Body of pancreas (tissue), 4 donors: ENCODE measurements around the gene ANKRA2. TPM values are rescaled to one million over a fixed set of nuclear protein-coding genes. Genes with fewer than 3 reads are reported as not detected.
"Not testable (repeated sequence)": the region's sequence is repeated elsewhere in the genome, so short reads cannot be mapped to it uniquely, and the experiment has no call there.

Experiments used
- ATAC-seq: fragments of 150-250 bp; one replicate; pipeline ENCODE4 v1.9.1; 2016
- DNase-seq, 4 donors: peaks; one replicate each; pipeline ENCODE4 v3.0.0-alpha.2; 2019
- H3K27ac ChIP-seq, 4 donors: fragments of 200-600 bp; sonication (generic); 1 replicate in 3 of 4; 2 replicates in 1 of 4; pipeline versions ENCODE4 v1.5.1 to v1.6.1; 2016 to 2019; ENCODE audit warnings: mild to moderate bottlenecking in 1 of 4, mixed read lengths in 1 of 4, moderate library complexity in 1 of 4
- H3K27me3 ChIP-seq, 2 donors: fragments of 200-600 bp; sonication (generic); one replicate each; pipeline ENCODE4 v1.6.0; 2016; ENCODE audit warnings: mild to moderate bottlenecking in 1 of 2
- H3K36me3 ChIP-seq, 2 donors: fragments of 200-600 bp; sonication (generic); replicated peaks in 1 of 2; 2 replicates each; pipeline ENCODE4 v1.5.1; 2016; ENCODE audit warnings: low read depth in 2 of 2; ENCODE audit not compliant: insufficient read depth in 1 of 2
- H3K4me1 ChIP-seq: fragments of 200-600 bp; sonication (generic); one replicate; pipeline ENCODE4 v1.6.0; 2016
- H3K4me3 ChIP-seq, 2 donors: fragments of 200-600 bp; sonication (generic); 1 replicate in 1 of 2; 2 replicates in 1 of 2; pipeline ENCODE4 v1.5.1; 2016 to 2019
- H3K9me3 ChIP-seq, 3 donors: fragments of 200-600 bp; sonication (generic); 1 replicate in 2 of 3; 2 replicates in 1 of 3; pipeline ENCODE4 v1.5.1; 2016
- CTCF ChIP-seq, 7 experiments: fragments of 450-650 bp in 4 of 7; fragments of 200-600 bp in 3 of 7; sonication (generic) in 3 of 7; IDR thresholded peaks; one replicate each; pipeline ENCODE4 v1.5.1; 2016 to 2019; ENCODE audit warnings: antibody characterized with exemption in 7 of 7
- POLR2A ChIP-seq, 3 donors: fragments of 450-650 bp; IDR thresholded peaks; one replicate each; pipeline ENCODE4 v1.6.1; 2016; ENCODE audit warnings: antibody characterized with exemption in 3 of 3, mild to moderate bottlenecking in 2 of 3
- WGBS, 2 donors: methylation state at CpG; one replicate each; pipeline ENCODE4 v1.1.5; 2017; 5-methylcytosine and 5-hydroxymethylcytosine counted together
- intact Hi-C: fragments of 100-400 bp; cut with DNase I; formaldehyde crosslinking; loops from one replicate; pipeline ENCODE4 v1.15.1; 2023
- total RNA-seq, 2 donors: library from RNA; depleted of rRNA; stranded (reverse); fragments of >200 nt; gene quantifications; one replicate each; pipeline ENCODE4 v1.1.0, GENCODE V29; 2016

Gene ANKRA2
- total RNA-seq, 2 donors from 2014 or later, result 5.9 to 12.7 TPM

GRCh38 chr5:73519531-73520283, 45.7 kb downstream of the ANKRA2 start:
- H3K27me3 ChIP-seq, result no peaks in the 10 kb centered on the region
- DNase-seq (peak; percentile 69 to 81 (median 72)), ATAC-seq (peak; percentile 93)
- no peak overlapping the region for H3K27ac ChIP-seq
- intact Hi-C loops, result no loop called here
- WGBS, 2 donors, result 11 to 14% methylated on average over 13 to 16 of the region's 16 CpGs
- no peaks in the 10 kb centered on the region for H3K9me3 ChIP-seq
- H3K36me3 ChIP-seq, result no peaks in the 10 kb centered on the region
- H3K4me1 ChIP-seq, result peaks cover 9% of the 10 kb centered on the region
- H3K4me3 ChIP-seq, result no peak overlapping the region
- peak in 6 of 7 experiments; percentile 46 to 92 (median 83) for TF ChIP-seq CTCF (IDR thresholded peaks at IDR 0.05)
- no peak for TF ChIP-seq POLR2A (IDR thresholded peaks at IDR 0.05)

- Histone ChIP-seq H3K27ac (peak overlapping the region in 2 of 4 donors; percentile 21 to 74), H3K4me1 (peaks cover 9% of the 10 kb centered on the region), H3K4me3 (no peak overlapping the region), H3K9me3 (no peaks in the 10 kb centered on the region), H3K36me3 (no peaks in the 10 kb centered on the region), H3K27me3 (no peaks in the 10 kb centered on the region)
- DNase-seq (peak; percentile 54 to 75 (median 64)), ATAC-seq (peak; percentile 68)
- intact Hi-C loops, result no loop called here
- 10 to 22% methylated on average over 4 of the region's 4 CpGs for WGBS, 2 donors
- TF ChIP-seq POLR2A (IDR thresholded peaks at IDR 0.05), result no peak
- no peak for TF ChIP-seq CTCF (IDR thresholded peaks at IDR 0.05)
Observed at GRCh38 chr5:73515232-73515631, 50.2 kb downstream of the ANKRA2 start.

- DNase-seq (no peak), ATAC-seq (no peak)
- Histone ChIP-seq H3K9me3 (no peaks in the 10 kb centered on the region), H3K4me1 (peaks cover 9% of the 10 kb centered on the region), H3K4me3 (no peak overlapping the region), H3K27ac (no peak overlapping the region), H3K27me3 (no peaks in the 10 kb centered on the region), H3K36me3 (no peaks in the 10 kb centered on the region)
- TF ChIP-seq POLR2A (IDR thresholded peaks at IDR 0.05) (no peak), CTCF (IDR thresholded peaks at IDR 0.05) (no peak)
- WGBS, 2 donors, result 75% methylated on average over 2 of the region's 2 CpGs
- intact Hi-C loops, result no loop called here
Observed at GRCh38 chr5:73514418-73514817, 51.0 kb downstream of the ANKRA2 start.

- Histone ChIP-seq H3K36me3 (no peaks in the 10 kb centered on the region), H3K27ac (no peak overlapping the region), H3K9me3 (no peaks in the 10 kb centered on the region), H3K27me3 (no peaks in the 10 kb centered on the region), H3K4me3 (no peak overlapping the region), H3K4me1 (peaks cover 9% of the 10 kb centered on the region)
- WGBS, 2 donors, result 61 to 87% methylated on average over 3 of the region's 3 CpGs
- TF ChIP-seq CTCF (IDR thresholded peaks at IDR 0.05) (no peak), POLR2A (IDR thresholded peaks at IDR 0.05) (no peak)
- intact Hi-C loops, result no loop called here
- ATAC-seq (no peak), DNase-seq (no peak)
Observed at GRCh38 chr5:73513996-73514395, 51.4 kb downstream of the ANKRA2 start.

GRCh38 chr5:73508521-73508920, 56.9 kb downstream of the ANKRA2 start:
- DNase-seq, H3K27me3 ChIP-seq, H3K4me1 ChIP-seq, H3K4me3 ChIP-seq, H3K27ac ChIP-seq, H3K9me3 ChIP-seq, intact Hi-C loops: not testable (repeated sequence)
- peaks cover under 1 to 11% of the 10 kb centered on the region in 2 donors for H3K36me3 ChIP-seq
- ATAC-seq, result peak; percentile 62
- 95 to 96% methylated on average over 26 of the region's 26 CpGs for WGBS, 2 donors
